PC-3 (cell line): Measurements from ENCODE around the gene ZNF592. TPM values are rescaled to one million over a fixed set of nuclear protein-coding genes. Genes with fewer than 3 reads are reported as not detected.
A peak's percentile ranks its signal among the peaks of the same experiment; 100 is the strongest.

Experiments used
- ATAC-seq: fragments of 200-7000 bp; cut with Tn5 transposase; 2 replicates; pipeline ENCODE4 v1.9.1; 2020; ENCODE audit warnings: mild to moderate bottlenecking, moderate library complexity
- BruUV-seq: library from RNA; stranded (reverse); fragments of 400-500 nt; replicated peaks from 2 replicates; lab custom pipeline; 2021; lab: Mats Ljungman, UMichigan
- CTCF ChIA-PET: fragments of 300-600 bp; sonication (Branson Sonifier 250); formaldehyde crosslinking; loops from one replicate; lab custom pipeline; 2022; ENCODE audit warnings: antibody characterized with exemption; lab: Charles Lee
- POLR2A ChIA-PET: fragments of 300-600 bp; sonication (Branson Sonifier 250); formaldehyde crosslinking; loops from one replicate; lab custom pipeline; 2022; ENCODE audit warnings: antibody characterized with exemption; ENCODE audit not compliant: unreplicated experiment; lab: Charles Lee
- DNase-seq: peaks from one replicate; pipeline ENCODE4 v3.0.0-alpha.2; 2015
- H2AFZ ChIP-seq: fragments of 300-600 bp; sonication (generic); 2 replicates; pipeline ENCODE4 v1.6.0; 2016; ENCODE audit warnings: antibody characterized with exemption, low read length
- H3F3A ChIP-seq: fragments of 300-600 bp; sonication (generic); one replicate; pipeline ENCODE4 v1.6.0; 2017; ENCODE audit warnings: antibody characterized with exemption, low read length, control low read depth, mild to moderate bottlenecking; ENCODE audit not compliant: unreplicated experiment
- H3K27ac ChIP-seq: fragments of 300-600 bp; sonication (generic); 2 replicates; pipeline ENCODE4 v1.5.1; 2016; ENCODE audit warnings: mild to moderate bottlenecking, low read length
- H3K27me3 ChIP-seq: fragments of 300-600 bp; sonication (generic); 2 replicates; pipeline ENCODE4 v1.6.1; 2016; ENCODE audit warnings: low read length, mixed read lengths
- H3K36me3 ChIP-seq: fragments of 300-600 bp; sonication (generic); 2 replicates; pipeline ENCODE4 v1.6.1; 2016; ENCODE audit warnings: low read depth, mixed run types, low read length, mixed read lengths
- H3K4me1 ChIP-seq: fragments of 300-600 bp; sonication (generic); 2 replicates; pipeline ENCODE4 v1.5.1; 2016; ENCODE audit warnings: low read length; ENCODE audit not compliant: insufficient read depth
- H3K4me2 ChIP-seq: fragments of 300-600 bp; sonication (generic); 2 replicates; pipeline ENCODE4 v1.6.0; 2016; ENCODE audit warnings: low read length
- H3K4me3 ChIP-seq: fragments of 300-600 bp; sonication (generic); 2 replicates; pipeline ENCODE4 v1.5.1; 2016; ENCODE audit warnings: mild to moderate bottlenecking, low read length, mixed read lengths
- H3K79me2 ChIP-seq: fragments of 300-600 bp; sonication (generic); 2 replicates; pipeline ENCODE4 v1.6.1; 2017; ENCODE audit warnings: low read length, mixed read lengths
- H3K9ac ChIP-seq: fragments of 300-600 bp; sonication (generic); 2 replicates; pipeline ENCODE4 v1.6.0; 2016; ENCODE audit warnings: mild to moderate bottlenecking, low read length
- H3K9me2 ChIP-seq: fragments of 300-600 bp; sonication (generic); replicated peaks from 2 replicates; pipeline ENCODE4 v1.6.1; 2016; ENCODE audit warnings: mixed run types, low read length, mixed read lengths
- H3K9me3 ChIP-seq: fragments of 300-600 bp; sonication (generic); 2 replicates; pipeline ENCODE4 v1.6.1; 2016; ENCODE audit warnings: low read length, mixed read lengths
- H4K20me1 ChIP-seq: fragments of 300-600 bp; sonication (generic); 2 replicates; pipeline ENCODE4 v1.6.1; 2016; ENCODE audit warnings: low read length, mixed read lengths
- CTCF ChIP-seq: fragments of 300-600 bp; sonication (generic); conservative IDR thresholded peaks from 2 replicates; pipeline ENCODE4 v1.5.1; 2017; ENCODE audit warnings: antibody characterized with exemption, low read depth, mild to moderate bottlenecking, low read length
- EZH2 ChIP-seq: fragments of 300-600 bp; sonication (generic); IDR thresholded peaks from one replicate; pipeline ENCODE4 v1.6.1; 2017; ENCODE audit warnings: antibody characterized with exemption, mild to moderate bottlenecking, low read length; ENCODE audit not compliant: unreplicated experiment
- EZH2phosphoT487 ChIP-seq: fragments of 300-600 bp; sonication (generic); IDR thresholded peaks from 2 replicates; pipeline ENCODE4 v1.6.1; 2018; ENCODE audit warnings: mild to moderate bottlenecking, antibody characterized with exemption, low read length, borderline replicate concordance
- intact Hi-C: fragments of 100-400 bp; cut with micrococcal nuclease; formaldehyde crosslinking; loops from 2 replicates; pipeline ENCODE4 v1.9.0; 2023
- total RNA-seq: library from RNA; depleted of rRNA; stranded (reverse); fragments of >200 nt; gene quantifications from 2 replicates; pipeline ENCODE4 v1.2.3, GENCODE V29; 2014

Gene ZNF592
- total RNA-seq, 1 experiment from 2014 or later: 12.3 TPM

- no peak overlapping the region for H3K4me2 ChIP-seq
- no peaks in the 10 kb centered on the region for H3K9me2 ChIP-seq
- no peaks in the 10 kb centered on the region for H3K9me3 ChIP-seq
- H3K79me2 ChIP-seq: no peaks in the 10 kb centered on the region
- H3F3A ChIP-seq: no peaks in the 10 kb centered on the region
- ChIA-PET CTCF (no interaction called here), POLR2A (no interaction called here)
- H3K27ac ChIP-seq: no peak overlapping the region
- no peak for TF ChIP-seq EZH2
- TF ChIP-seq CTCF: no peak
- TF ChIP-seq EZH2phosphoT487: no peak
- BruUV-seq: no TSS peak
- H3K36me3 ChIP-seq: no peaks in the 10 kb centered on the region
- DNase-seq (peak; percentile 32), ATAC-seq (peak; percentile 12)
- 0 out of 2 replicates have a peak overlapping the region, but pooled peaks have one; percentile 30 for H2AFZ ChIP-seq
- no peak overlapping the region for H3K9ac ChIP-seq
- intact Hi-C loops: no loop called here
- H3K4me1 ChIP-seq: peaks cover 7% of the 10 kb centered on the region
- H4K20me1 ChIP-seq: no peaks in the 10 kb centered on the region
- no peak overlapping the region for H3K4me3 ChIP-seq
- no peaks in the 10 kb centered on the region for H3K27me3 ChIP-seq
Measured at GRCh38 chr15:84818261-84819131, 70.1 kb downstream of the ZNF592 start.

GRCh38 chr15:84819291-84819768 is 70.9 kb downstream of the ZNF592 start:
- no peaks in the 10 kb centered on the region for H3K79me2 ChIP-seq
- CTCF ChIA-PET: no interaction called here
- no peaks in the 10 kb centered on the region for H3K36me3 ChIP-seq
- no peaks in the 10 kb centered on the region for H4K20me1 ChIP-seq
- TF ChIP-seq EZH2phosphoT487: no peak
- TF ChIP-seq EZH2: no peak
- TF ChIP-seq CTCF: no peak
- DNase-seq: no peak
- no peaks in the 10 kb centered on the region for H3K9me3 ChIP-seq
- BruUV-seq: no TSS peak
- no peak overlapping the region for H3K4me2 ChIP-seq
- peak; percentile 18; the same call in 1 of the 2 replicates for ATAC-seq
- H3K27ac ChIP-seq: no peak overlapping the region
- H2AFZ ChIP-seq: no peak overlapping the region
- H3K9me2 ChIP-seq: no peaks in the 10 kb centered on the region
- H3K27me3 ChIP-seq: no peaks in the 10 kb centered on the region
- intact Hi-C loops: no loop called here
- H3F3A ChIP-seq: no peaks in the 10 kb centered on the region
- H3K4me3 ChIP-seq: no peak overlapping the region
- no peak overlapping the region for H3K9ac ChIP-seq
- POLR2A ChIA-PET: no interaction called here
- peaks cover 7% of the 10 kb centered on the region for H3K4me1 ChIP-seq

- no TSS peak for BruUV-seq
- Histone ChIP-seq H3K27me3 (no peaks in the 10 kb centered on the region), H3K4me3 (no peak overlapping the region), H3K36me3 (no peaks in the 10 kb centered on the region), H3K27ac (no peak overlapping the region), H3K9ac (no peak overlapping the region), H3K79me2 (no peaks in the 10 kb centered on the region), H3F3A (no peaks in the 10 kb centered on the region), H3K4me2 (no peak overlapping the region), H2AFZ (no peak overlapping the region), H3K9me2 (no peaks in the 10 kb centered on the region), H4K20me1 (no peaks in the 10 kb centered on the region), H3K9me3 (no peaks in the 10 kb centered on the region), H3K4me1 (peaks cover 7% of the 10 kb centered on the region)
- POLR2A ChIA-PET: no interaction called here
- intact Hi-C loops: no loop called here
- no peak for DNase-seq
- CTCF ChIA-PET: interaction anchor here (0.5 kb wide), 1 partner anchor 25 kb away, joined by 4 read pairs; no protein-coding TSS in a partner anchor
- ATAC-seq: no peak
- no peak for TF ChIP-seq CTCF
- no peak for TF ChIP-seq EZH2phosphoT487
- TF ChIP-seq EZH2: no peak
Measured at GRCh38 chr15:84819791-84820190, 71.4 kb downstream of the ZNF592 start.
